GM18907 (cell line): Measurements from ENCODE around the gene DDX11.
"Not testable (repeated sequence)": the region's sequence is repeated elsewhere in the genome, so short reads cannot be mapped to it uniquely, and the experiment has no call there.

ENCODE experiments used
- ATAC-seq: cut with Tn5 transposase; IDR thresholded peaks from one replicate; pipeline ENCODE4 v1.9.1; 2021; ENCODE audit warnings: mild to moderate bottlenecking, moderate library complexity; ENCODE audit not compliant: unreplicated experiment

The DDX11 gene

GRCh38 chr12:31120392-31121008 lies 46.8 kb downstream of the DDX11 start:
- ATAC-seq, result no peak

- not testable (repeated sequence) for ATAC-seq
Measured at GRCh38 chr12:31121022-31121728, 47.5 kb downstream of the DDX11 start.

- no peak for ATAC-seq
Measured at GRCh38 chr12:31122481-31122880, 48.8 kb downstream of the DDX11 start.

- not testable (repeated sequence) for ATAC-seq
Measured at GRCh38 chr12:31124158-31124557, 50.5 kb downstream of the DDX11 start.

GRCh38 chr12:31125171-31125570 lies 51.5 kb downstream of the DDX11 start:
- not testable (repeated sequence) for ATAC-seq

GRCh38 chr12:31127209-31127848 lies 53.7 kb downstream of the DDX11 start:
- ATAC-seq, result not testable (repeated sequence)

GRCh38 chr12:31136581-31136980 lies 62.9 kb downstream of the DDX11 start:
- not testable (repeated sequence) for ATAC-seq

GRCh38 chr12:31144768-31145167 lies 71.1 kb downstream of the DDX11 start:
- not testable (repeated sequence) for ATAC-seq

- ATAC-seq, result not testable (repeated sequence)
Measured at GRCh38 chr12:31145296-31145695, 71.6 kb downstream of the DDX11 start.

GRCh38 chr12:31147415-31147814 lies 73.8 kb downstream of the DDX11 start:
- not testable (repeated sequence) for ATAC-seq

GRCh38 chr12:31150766-31151165 lies 77.1 kb downstream of the DDX11 start:
- ATAC-seq, result not testable (repeated sequence)
